ENCODE measurements around the gene ANKRD63. TPM values are rescaled to one million over a fixed set of nuclear protein-coding genes. Genes with fewer than 3 reads are reported as not detected.

Gene ANKRD63
- total RNA-seq, 4 donors from 2014 or later = 1.6 TPM; not detected in 3

GRCh38 chr15:40301467-40302179 is 18.8 kb upstream of the ANKRD63 start:
- peaks cover 0 to 22% (median 0%) of the 10 kb centered on the region in 3 donors for H3K9me3 ChIP-seq
- H3K36me3 ChIP-seq = peaks cover 0 to 6% of the 10 kb centered on the region in 2 donors
- H3K27ac ChIP-seq = no peak overlapping the region
- no peaks in the 10 kb centered on the region for H3K4me1 ChIP-seq
- H3K27me3 ChIP-seq = peaks cover 14% of the 10 kb centered on the region
- TF ChIP-seq POLR2AphosphoS5 (IDR thresholded peaks at IDR 0.05) = no peak
- TF ChIP-seq CTCF (IDR thresholded peaks at IDR 0.05) = no peak
- no peak for TF ChIP-seq POLR2A (IDR thresholded peaks at IDR 0.05)
- no peak for TF ChIP-seq EP300 (IDR thresholded peaks at IDR 0.05)
- no peak overlapping the region for H3K4me3 ChIP-seq
- 26 to 55% methylated on average over 8 to 10 of the region's 12 CpGs for WGBS, 2 donors (ENCODE audit: low coverage in 1 of 2)
- ATAC-seq = no peak

GRCh38 chr15:40300771-40301170 is 17.9 kb upstream of the ANKRD63 start:
- Histone ChIP-seq H3K4me3 (no peak overlapping the region), H3K36me3 (peaks cover 0 to 6% of the 10 kb centered on the region in 2 donors), H3K27ac (no peak overlapping the region), H3K27me3 (peaks cover 14% of the 10 kb centered on the region), H3K9me3 (peaks cover 0 to 22% (median 0%) of the 10 kb centered on the region in 3 donors), H3K4me1 (peaks cover 0 to 5% (median 0%) of the 10 kb centered on the region in 3 donors)
- 83% methylated on average over 1 of the region's 2 CpGs; no CpG with 5 or more reads in 1 of the 2 donors for WGBS, 2 donors (ENCODE audit: low coverage in 1 of 2)
- no peak for ATAC-seq
- TF ChIP-seq POLR2AphosphoS5 (IDR thresholded peaks at IDR 0.05) (no peak), EP300 (IDR thresholded peaks at IDR 0.05) (no peak), POLR2A (IDR thresholded peaks at IDR 0.05) (no peak), CTCF (IDR thresholded peaks at IDR 0.05) (no peak)

GRCh38 chr15:40300367-40300766 is 17.5 kb upstream of the ANKRD63 start:
- no peak for ATAC-seq

GRCh38 chr15:40298216-40298935 is 15.5 kb upstream of the ANKRD63 start:
- TF ChIP-seq EP300 (IDR thresholded peaks at IDR 0.05) (no peak), CTCF (IDR thresholded peaks at IDR 0.05) (no peak), POLR2A (IDR thresholded peaks at IDR 0.05) (no peak), POLR2AphosphoS5 (IDR thresholded peaks at IDR 0.05) (no peak)
- Histone ChIP-seq H3K9me3 (peaks cover 0 to 22% (median 0%) of the 10 kb centered on the region in 3 donors), H3K27ac (no peak overlapping the region), H3K27me3 (peaks cover 11% of the 10 kb centered on the region), H3K4me3 (no peak overlapping the region), H3K36me3 (peaks cover 0 to 6% of the 10 kb centered on the region in 2 donors), H3K4me1 (peaks cover 0 to 9% (median 0%) of the 10 kb centered on the region in 3 donors)
- no CpG with 5 or more reads among the region's 17 CpGs for WGBS, 2 donors (ENCODE audit: low coverage in 1 of 2)
- no peak for ATAC-seq

More at GRCh38 chr15:40300367-40300766, 17.5 kb upstream of the ANKRD63 start:
- Histone ChIP-seq H3K9me3 (peaks cover 0 to 22% (median 0%) of the 10 kb centered on the region in 3 donors), H3K4me1 (peaks cover 0 to 9% (median 0%) of the 10 kb centered on the region in 3 donors), H3K4me3 (no peak overlapping the region), H3K27me3 (peaks cover 14% of the 10 kb centered on the region), H3K36me3 (peaks cover 0 to 6% of the 10 kb centered on the region in 2 donors), H3K27ac (no peak overlapping the region)
- WGBS, 2 donors (ENCODE audit: low coverage in 1 of 2) = 93 to 95% methylated on average over 2 of the region's 2 CpGs
- TF ChIP-seq POLR2A (IDR thresholded peaks at IDR 0.05) (no peak), CTCF (IDR thresholded peaks at IDR 0.05) (no peak), EP300 (IDR thresholded peaks at IDR 0.05) (no peak), POLR2AphosphoS5 (IDR thresholded peaks at IDR 0.05) (no peak)

All from gastroesophageal sphincter (tissue), 4 donors.